ENCODE data around the gene PTPRN2. TPM values are rescaled to one million over a fixed set of nuclear protein-coding genes. Genes with fewer than 3 reads are reported as not detected.
"Not testable (repeated sequence)": the region's sequence is repeated elsewhere in the genome, so short reads cannot be mapped to it uniquely, and the experiment has no call there.

PTPRN2 gene
- total RNA-seq, 1 donor from 2014 or later: 7.8 TPM

DNA sequence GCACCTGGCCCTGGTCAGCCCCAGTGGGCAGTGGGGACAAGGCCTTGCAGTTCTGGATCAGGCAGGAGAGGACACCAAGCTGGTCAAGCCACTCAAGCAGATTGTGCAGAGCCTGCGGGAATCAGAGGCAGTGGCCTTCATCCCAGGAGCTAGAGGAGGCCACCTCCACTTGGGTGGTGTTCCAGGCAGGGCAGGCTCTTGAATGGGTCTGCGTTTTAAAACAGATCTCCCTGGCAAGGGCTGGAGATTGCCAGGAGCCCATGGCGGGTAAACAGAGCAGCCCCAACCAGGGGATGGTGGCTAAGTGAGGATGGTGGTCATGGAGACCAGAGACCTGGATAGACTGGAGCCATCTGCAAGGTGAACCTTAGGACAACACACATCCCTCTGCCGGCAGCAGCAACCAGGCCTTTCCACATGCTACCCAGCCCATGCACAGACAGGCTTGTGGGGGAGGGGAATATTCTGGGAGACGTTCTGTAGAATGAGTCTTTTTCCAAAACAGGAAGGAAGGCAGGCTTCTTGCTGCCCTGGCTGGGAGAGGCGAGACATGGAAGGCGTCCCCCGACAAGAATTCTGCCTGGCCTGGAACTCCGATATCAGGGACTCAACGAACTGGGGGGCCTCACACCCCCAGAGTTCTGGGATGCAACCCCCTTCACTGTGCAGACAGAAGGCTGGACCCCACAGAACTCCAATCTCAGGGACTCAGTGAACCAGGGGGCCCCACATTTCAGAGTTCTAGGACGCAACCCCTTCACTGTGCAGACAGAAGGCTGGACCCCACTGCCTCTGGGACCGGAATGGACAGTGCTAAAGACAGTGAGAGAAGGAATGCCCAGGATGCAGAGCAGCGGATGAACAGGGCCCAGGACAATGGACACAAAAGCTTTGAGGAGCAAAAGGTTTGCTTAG, 264.8 kb downstream of the PTPRN2 start:
- no peak for DNase-seq (ENCODE audit: low spot score)

- DNase-seq (ENCODE audit: low spot score): no peak
These were observed 265.5 kb downstream of the PTPRN2 start for GRCh38 chr7:158321936-158322615.

DNA sequence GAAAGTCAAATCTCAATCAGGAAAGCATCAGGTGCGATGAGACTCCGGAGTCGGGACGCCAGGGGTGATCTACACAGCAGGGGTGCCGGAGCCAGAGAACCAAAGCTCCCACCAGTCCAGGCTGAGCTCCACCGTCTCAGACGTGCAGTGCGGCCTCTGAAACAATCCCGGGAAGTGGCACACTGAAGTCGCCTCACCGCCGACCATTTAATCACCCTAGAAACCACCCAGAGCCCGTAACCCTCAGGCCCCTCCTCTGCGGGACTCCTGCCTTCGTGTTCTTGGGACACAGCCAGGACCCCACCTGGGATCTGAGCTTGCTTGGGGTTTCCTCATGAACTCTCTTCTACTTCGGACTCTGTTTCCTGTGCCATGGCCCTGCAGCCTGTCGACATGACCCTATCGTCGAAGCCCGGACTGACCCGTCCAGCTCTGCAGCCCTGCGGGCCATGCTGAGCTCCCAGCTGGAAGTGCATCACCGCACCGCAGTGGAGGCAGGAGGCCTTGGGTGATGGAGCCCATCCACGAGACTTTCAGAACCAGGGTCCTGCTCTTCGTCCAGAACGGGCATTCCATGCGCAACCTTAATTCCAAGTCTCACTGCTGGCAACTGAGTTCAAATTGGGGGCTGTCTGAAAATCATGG, 266.4 kb downstream of the PTPRN2 start:
- DNase-seq (ENCODE audit: low spot score): no peak

DNA sequence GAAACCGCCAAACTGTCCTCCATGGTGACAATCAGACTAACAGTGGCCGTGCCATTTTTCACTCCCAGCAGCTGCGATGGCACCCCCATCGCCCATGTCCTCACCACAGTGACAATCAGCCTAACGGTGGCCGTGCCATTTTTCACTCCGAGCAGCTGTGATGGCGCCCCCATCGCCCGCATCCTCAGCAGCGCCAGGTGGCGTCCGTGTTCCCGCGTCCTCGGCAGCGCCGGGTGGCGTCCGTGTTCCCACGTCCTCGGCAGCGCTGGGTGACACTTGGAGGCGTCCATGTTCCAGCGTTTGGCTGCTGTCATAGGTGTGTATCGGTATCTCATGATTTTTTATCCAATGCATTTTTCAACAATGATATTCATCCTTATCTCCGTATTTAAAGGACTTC, 267.3 kb downstream of the PTPRN2 start:
- DNase-seq (ENCODE audit: low spot score): no peak

DNA sequence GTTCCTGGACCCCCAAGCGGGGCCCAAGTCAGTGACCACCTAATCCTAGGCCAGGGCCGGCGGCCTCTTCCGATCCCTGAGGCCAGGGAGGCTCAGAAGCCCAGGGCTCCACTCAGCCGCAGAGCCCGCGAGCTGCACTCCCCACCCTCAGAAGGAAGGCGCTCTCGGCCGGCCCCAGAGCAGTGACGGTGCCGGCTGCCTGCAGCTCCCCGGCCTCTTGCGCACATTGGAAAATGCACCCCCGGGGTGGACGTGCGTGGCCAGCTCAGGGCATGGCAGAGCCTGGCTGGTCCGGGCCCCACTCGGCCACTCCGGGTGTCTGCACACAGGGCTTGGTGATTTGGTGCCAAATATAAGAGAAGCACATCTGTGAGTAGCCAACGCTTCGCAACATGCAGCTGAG, 269.1 kb downstream of the PTPRN2 start:
- DNase-seq (ENCODE audit: low spot score): no peak

- no peak for DNase-seq (ENCODE audit: low spot score)
These were observed 270.1 kb downstream of the PTPRN2 start for GRCh38 chr7:158317238-158318205.

DNA sequence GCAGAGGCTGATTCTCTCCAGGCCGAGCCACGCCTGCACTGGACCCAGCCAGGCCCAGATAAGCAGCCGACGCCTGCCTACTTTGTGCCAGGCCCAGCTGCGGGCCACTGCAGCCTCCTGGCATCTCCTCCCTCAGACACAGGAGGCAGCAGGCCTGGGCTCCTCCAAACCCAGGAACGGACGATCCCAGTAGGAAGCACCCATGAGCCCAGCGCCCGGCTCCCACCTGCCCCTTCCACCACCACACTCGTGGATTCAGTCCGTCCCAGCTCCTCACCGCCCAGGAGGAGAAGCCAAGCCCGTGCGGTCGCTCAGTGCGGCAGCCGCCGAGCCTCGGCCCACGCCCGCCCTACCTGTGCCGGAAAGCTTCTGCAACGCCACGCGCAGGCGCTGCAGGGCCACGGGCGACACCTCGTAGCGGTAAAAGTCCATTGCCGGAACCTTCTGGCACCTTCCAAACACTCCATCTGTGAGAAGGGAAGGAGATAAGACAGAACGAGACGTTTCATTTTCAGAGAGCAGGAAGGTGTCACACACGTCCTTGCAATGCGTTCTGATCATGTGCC, 271.1 kb downstream of the PTPRN2 start:
- no peak for DNase-seq (ENCODE audit: low spot score)

DNA sequence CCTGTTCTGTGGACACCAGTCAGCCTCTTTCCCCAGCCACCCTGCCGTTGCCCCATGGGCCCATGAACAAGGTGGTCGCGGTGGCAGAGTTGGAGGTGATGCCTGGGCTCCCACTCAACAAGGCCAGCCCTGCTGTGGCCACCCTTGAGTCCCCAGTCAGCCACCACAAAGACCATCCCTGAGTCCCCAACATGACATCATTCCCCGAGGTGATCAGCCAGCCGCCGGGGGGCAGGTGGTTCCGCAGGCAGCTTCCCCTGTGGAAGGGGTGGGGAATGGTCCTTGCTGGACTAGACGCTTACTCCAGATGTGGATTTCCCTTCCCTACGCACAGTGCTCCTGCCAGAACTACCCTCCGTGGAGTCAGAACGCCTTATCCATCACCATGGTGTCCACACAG, 271.7 kb downstream of the PTPRN2 start:
- DNase-seq (ENCODE audit: low spot score): no peak

- DNase-seq (ENCODE audit: low spot score): no peak
These were observed 272.3 kb downstream of the PTPRN2 start for GRCh38 chr7:158315326-158315725.

DNA sequence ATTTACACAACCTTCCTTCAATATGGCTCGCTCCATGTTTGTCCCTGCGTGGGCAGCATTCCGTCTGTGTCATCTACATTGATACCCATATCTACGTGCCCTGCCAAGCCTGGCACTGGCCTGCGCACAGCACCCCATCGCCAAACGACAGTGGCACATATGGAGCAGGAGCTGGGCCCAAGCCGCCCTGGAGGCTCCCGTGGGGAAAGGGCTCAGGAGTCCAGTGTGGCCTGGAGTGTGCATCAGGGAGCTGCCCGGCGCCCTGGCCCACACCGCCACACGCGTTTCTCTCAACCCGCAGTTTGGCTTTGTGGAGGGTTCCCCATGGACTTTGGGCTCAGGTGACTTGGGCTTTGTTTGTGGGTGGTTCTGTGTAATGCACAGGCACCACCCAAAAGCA, 273.2 kb downstream of the PTPRN2 start:
- DNase-seq (ENCODE audit: low spot score): no peak

GRCh38 chr7:158313931-158314330, 273.7 kb downstream of the PTPRN2 start:
- no peak for DNase-seq (ENCODE audit: low spot score)

DNA sequence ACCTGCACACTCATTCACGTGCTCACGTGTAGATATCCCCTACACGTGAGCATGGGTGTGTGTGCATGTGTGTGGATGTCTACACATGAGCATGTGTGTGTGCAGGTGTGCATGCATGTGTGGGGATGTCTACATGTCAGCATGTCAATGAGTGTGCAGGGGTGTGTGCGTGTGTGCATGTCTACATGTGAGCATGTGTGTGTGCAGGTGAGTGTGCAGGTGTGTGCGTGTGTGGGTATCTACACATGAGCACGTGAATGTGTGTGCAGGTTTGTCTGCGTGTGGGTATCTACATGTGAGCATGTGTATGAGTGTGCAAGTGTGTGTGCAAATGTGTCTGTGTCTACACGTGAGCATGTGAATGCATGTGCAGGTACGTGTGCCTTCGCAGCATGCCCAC, 274.8 kb downstream of the PTPRN2 start:
- no peak for DNase-seq (ENCODE audit: low spot score)

DNA sequence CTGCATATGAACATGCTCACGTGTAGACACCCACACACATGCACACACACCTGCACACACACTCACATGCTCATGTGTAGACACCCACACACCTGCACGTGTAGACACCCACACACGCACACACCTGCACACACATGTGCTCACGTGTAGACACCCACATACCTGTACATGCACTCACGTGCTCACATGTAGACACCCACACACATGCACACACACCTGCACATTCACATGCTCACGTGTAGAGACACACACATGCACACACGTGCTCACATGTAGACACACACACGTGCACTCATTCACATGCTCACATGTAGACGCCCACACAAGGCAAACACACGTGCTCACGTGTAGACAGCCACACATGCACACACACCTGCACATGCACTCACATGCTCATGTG, 275.8 kb downstream of the PTPRN2 start:
- no peak for DNase-seq (ENCODE audit: low spot score)

DNA sequence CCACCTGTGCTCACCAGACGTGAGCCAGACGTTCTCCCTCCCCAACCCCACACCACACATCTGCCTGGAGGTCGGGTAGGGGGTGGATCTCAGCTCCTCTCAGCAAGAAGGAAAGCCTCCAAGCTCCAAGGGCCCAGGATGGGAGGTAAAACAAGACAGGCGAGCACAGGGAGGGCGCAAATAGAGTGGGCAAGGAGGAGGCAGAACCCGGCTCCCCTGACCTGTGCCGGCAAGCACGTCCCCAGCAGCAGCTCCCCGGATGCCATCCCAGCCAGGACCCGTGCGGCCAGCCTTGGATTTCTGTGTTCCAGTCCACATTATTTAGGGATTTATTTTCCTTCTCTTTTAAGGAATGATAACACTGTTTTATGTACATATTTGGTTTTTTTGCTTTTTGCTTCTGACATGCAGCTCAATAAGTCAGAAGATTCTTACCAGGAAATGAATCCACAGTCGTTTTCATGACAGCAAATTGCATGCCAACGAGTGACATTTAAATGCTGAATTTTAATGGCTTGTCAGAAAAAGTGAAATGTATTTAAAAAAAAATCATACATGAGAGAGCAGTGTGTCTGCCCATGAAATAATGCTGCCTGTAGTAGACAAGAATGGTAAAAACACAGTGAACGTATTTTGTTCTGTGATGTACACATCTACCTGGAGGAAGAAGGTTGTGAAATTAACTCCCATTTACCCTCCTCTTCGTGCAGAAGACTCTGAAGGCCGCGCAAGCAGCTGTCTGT, 276.5 kb downstream of the PTPRN2 start:
- no peak for DNase-seq (ENCODE audit: low spot score)

- no peak for DNase-seq (ENCODE audit: low spot score)
These were observed 277.5 kb downstream of the PTPRN2 start for GRCh38 chr7:158309868-158310763.

GRCh38 chr7:158308001-158308400, 279.6 kb downstream of the PTPRN2 start:
- DNase-seq (ENCODE audit: low spot score): no peak

DNA sequence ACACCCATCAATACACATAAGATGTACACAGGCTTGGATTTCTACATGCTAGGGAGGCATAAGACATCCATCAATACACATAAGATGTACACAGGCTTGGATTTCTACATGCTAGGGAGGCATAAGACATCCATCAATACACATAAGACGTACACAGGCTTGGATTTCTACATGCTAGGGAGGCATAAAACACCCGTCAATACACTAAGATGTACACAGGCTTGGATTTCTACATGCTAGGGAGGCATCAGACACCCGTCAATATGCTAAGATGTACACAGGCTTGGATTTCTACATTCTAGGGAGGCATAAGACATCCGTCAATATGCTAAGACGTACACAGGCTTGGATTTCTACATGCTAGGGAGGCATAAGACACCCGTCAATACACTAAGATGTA, 283.6 kb downstream of the PTPRN2 start:
- DNase-seq (ENCODE audit: low spot score): not testable (repeated sequence)

DNA sequence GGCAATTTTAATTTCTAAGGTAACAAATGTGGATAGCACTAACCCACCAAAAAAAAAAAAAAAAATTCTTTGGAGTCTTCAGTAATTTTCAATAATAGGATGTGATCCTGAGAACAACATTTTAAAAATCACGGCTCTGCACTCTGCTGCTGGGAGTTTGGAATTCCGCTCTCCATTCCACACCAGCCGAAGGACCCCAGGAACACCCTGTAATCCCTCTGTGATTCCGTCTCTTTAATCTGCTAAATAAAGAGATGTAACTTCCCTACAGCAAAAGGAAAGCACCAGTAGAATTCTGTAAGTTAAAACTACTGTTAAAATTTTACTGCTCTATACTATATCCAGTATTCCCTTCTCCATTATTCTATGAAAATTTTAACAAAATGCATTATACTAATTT, 284.5 kb downstream of the PTPRN2 start:
- DNase-seq (ENCODE audit: low spot score): no peak
